ENCODE results near the gene ELMO1. TPM values are rescaled to one million over a fixed set of nuclear protein-coding genes. Genes with fewer than 3 reads are reported as not detected.

The ELMO1 gene
- total and polyA plus RNA-seq, 2 donors from 2014 or later, result 6.0 to 35.4 TPM

DNA sequence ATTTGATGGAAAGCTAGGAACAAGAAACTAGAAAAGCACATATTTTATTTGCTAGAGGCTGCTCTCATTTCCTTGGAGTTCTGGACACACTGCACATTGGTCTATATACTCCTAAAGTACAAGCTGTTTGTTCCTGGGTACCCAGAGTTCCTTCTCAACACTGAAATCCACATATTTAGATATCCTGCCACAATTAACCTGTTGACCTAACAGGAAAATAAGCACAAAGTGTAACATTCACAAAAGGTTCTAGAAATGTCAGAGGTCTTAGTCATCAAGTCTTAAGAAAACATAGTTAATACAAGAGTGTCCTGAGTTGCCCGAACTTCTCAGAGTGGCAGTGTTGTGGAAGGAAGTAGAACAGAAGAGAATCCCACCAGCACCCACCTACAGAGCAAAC is 115.6 kb downstream of the ELMO1 start:
- Histone ChIP-seq H3K9ac (ENCODE audit: low read length in 3 of 3) (no peak overlapping the region), H3K27me3 (ENCODE audit: control insufficient read depth, insufficient read depth, low read length) (no peaks in the 10 kb centered on the region), H3K27ac (ENCODE audit: low read depth in 2 of 2, low read length in 2 of 2) (no peak overlapping the region), H3K4me1 (ENCODE audit: control insufficient read depth in 2 of 3, insufficient read depth in 2 of 3, low read depth in 1 of 3, low read length in 3 of 3) (no peaks in the 10 kb centered on the region), H3K36me3 (ENCODE audit: control insufficient read depth in 2 of 3, insufficient read depth in 3 of 3, low read length in 3 of 3) (no peaks in the 10 kb centered on the region), H3K9me3 (ENCODE audit: control insufficient read depth in 2 of 3, insufficient read depth in 1 of 3, low read length in 3 of 3) (no peaks in the 10 kb centered on the region), H3K4me3 (ENCODE audit: low read length in 3 of 3) (no peak overlapping the region)
- intact Hi-C loops (cut with DNase I), result no loop called here
- DNase-seq (no peak), FAIRE-seq (no peak)
- TF ChIP-seq, protein P1, sequence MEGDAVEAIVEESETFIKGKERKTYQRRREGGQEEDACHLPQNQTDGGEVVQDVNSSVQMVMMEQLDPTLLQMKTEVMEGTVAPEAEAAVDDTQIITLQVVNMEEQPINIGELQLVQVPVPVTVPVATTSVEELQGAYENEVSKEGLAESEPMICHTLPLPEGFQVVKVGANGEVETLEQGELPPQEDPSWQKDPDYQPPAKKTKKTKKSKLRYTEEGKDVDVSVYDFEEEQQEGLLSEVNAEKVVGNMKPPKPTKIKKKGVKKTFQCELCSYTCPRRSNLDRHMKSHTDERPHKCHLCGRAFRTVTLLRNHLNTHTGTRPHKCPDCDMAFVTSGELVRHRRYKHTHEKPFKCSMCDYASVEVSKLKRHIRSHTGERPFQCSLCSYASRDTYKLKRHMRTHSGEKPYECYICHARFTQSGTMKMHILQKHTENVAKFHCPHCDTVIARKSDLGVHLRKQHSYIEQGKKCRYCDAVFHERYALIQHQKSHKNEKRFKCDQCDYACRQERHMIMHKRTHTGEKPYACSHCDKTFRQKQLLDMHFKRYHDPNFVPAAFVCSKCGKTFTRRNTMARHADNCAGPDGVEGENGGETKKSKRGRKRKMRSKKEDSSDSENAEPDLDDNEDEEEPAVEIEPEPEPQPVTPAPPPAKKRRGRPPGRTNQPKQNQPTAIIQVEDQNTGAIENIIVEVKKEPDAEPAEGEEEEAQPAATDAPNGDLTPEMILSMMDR (IDR thresholded peaks at IDR 0.05; ENCODE audit: borderline replicate concordance, extremely low read depth, insufficient read depth), result no peak

DNA sequence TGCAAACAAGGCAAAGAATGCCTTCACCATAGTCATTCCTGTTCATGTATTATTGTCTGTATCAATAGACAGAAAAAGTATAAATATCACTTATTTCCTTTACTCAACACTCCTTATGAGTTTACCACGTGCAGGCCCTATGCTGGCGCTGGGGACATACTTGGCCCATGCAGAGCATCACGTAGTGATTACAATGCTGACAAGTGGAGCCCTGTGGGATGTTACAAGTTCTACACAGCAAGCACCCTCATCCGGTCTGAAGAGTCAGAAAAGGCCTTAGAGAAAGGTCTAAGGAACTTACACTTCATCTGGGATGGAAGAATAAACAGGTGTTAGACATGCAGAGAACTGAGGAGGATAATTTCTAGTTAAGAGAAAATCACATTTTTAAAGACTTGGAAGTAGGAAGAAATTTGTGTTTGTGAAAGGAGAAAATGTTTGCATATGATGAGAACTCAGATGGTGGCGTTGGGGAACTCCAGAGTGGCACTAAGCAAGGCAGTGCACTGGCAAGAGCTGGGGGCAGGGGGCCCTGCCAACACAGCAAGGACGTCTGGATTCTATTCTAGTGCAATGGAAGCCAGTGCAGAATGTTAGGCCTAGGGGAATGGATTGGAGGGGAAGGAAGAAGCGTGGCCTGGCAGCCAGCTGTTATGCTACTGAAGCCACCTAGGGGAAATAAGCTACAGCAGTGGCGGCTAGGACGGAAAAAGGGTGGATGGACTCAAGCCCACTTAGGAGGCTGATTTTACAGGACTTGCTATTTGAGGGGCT is 116.2 kb downstream of the ELMO1 start:
- no peaks in the 10 kb centered on the region for H3K4me1 ChIP-seq (ENCODE audit: control insufficient read depth in 2 of 3, insufficient read depth in 2 of 3, low read depth in 1 of 3, low read length in 3 of 3)
- FAIRE-seq, result no peak
- H3K36me3 ChIP-seq (ENCODE audit: control insufficient read depth in 2 of 3, insufficient read depth in 3 of 3, low read length in 3 of 3), result no peaks in the 10 kb centered on the region
- no peak overlapping the region for H3K27ac ChIP-seq (ENCODE audit: low read depth in 2 of 2, low read length in 2 of 2)
- no peak for DNase-seq
- no peaks in the 10 kb centered on the region for H3K9me3 ChIP-seq (ENCODE audit: control insufficient read depth in 2 of 3, insufficient read depth in 1 of 3, low read length in 3 of 3)
- TF ChIP-seq, protein P1 (IDR thresholded peaks at IDR 0.05; ENCODE audit: borderline replicate concordance, extremely low read depth, insufficient read depth), result no peak
- no peak overlapping the region for H3K4me3 ChIP-seq (ENCODE audit: low read length in 3 of 3)
- intact Hi-C loops (cut with DNase I), result no loop called here
- H3K9ac ChIP-seq (ENCODE audit: low read length in 3 of 3), result no peak overlapping the region
- no peaks in the 10 kb centered on the region for H3K27me3 ChIP-seq (ENCODE audit: control insufficient read depth, insufficient read depth, low read length)

DNA sequence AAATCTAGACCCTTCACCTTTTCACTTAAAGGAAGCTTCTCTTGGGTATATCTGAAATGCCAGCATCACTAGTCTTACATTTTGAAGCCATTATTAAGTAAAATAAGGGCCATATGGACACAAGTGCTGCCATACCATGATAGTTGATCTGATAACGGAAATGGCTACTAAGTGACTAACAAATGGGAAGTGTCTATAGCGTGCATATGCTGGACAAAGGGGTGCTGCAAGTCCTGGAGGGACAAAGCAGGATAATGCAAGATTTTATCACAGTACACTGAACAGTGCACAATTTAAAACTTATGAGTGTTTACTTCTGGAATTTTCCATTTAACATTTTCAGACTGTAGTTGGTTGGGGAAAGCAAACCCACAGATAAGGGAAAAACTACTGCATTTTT is 117.9 kb downstream of the ELMO1 start:
- H3K27ac ChIP-seq (ENCODE audit: low read depth in 2 of 2, low read length in 2 of 2), result no peak overlapping the region
- H3K4me1 ChIP-seq (ENCODE audit: control insufficient read depth in 2 of 3, insufficient read depth in 2 of 3, low read depth in 1 of 3, low read length in 3 of 3), result no peaks in the 10 kb centered on the region
- no peaks in the 10 kb centered on the region for H3K27me3 ChIP-seq (ENCODE audit: control insufficient read depth, insufficient read depth, low read length)
- H3K9ac ChIP-seq (ENCODE audit: low read length in 3 of 3), result no peak overlapping the region
- FAIRE-seq (no peak), DNase-seq (no peak)
- TF ChIP-seq, protein P1 (IDR thresholded peaks at IDR 0.05; ENCODE audit: borderline replicate concordance, extremely low read depth, insufficient read depth), result no peak
- intact Hi-C loops (cut with DNase I), result no loop called here
- no peaks in the 10 kb centered on the region for H3K9me3 ChIP-seq (ENCODE audit: control insufficient read depth in 2 of 3, insufficient read depth in 1 of 3, low read length in 3 of 3)
- no peak overlapping the region for H3K4me3 ChIP-seq (ENCODE audit: low read length in 3 of 3)
- no peaks in the 10 kb centered on the region for H3K36me3 ChIP-seq (ENCODE audit: control insufficient read depth in 2 of 3, insufficient read depth in 3 of 3, low read length in 3 of 3)

Measured in kidney (tissue), 14 donors.